Suprapubic skin (tissue), 4 donors: Measurements from ENCODE around the gene SUPT6H.

Experiments used
- POLR2A ChIP-seq, 2 donors: fragments of 450-650 bp; IDR thresholded peaks; one replicate each; pipeline ENCODE4 v1.6.1; 2017; ENCODE audit warnings: antibody characterized with exemption in 2 of 2, mild to moderate bottlenecking in 2 of 2, moderate library complexity in 2 of 2
- POLR2AphosphoS5 ChIP-seq, 3 donors: sonication (generic); formaldehyde crosslinking; IDR thresholded peaks; one replicate each; pipeline ENCODE4 v1.6.1; 2017; ENCODE audit warnings: antibody characterized with exemption in 3 of 3
- TF ChIP-seq, protein P1 (sequence below), 2 donors: fragments of 200-600 bp in 1 of 2; fragments of 450-650 bp in 1 of 2; sonication (generic) in 1 of 2; IDR thresholded peaks; one replicate each; pipeline ENCODE4 v1.5.1; 2016 to 2019; ENCODE audit warnings: antibody characterized with exemption in 2 of 2, mild to moderate bottlenecking in 1 of 2, moderate library complexity in 1 of 2

DNA sequence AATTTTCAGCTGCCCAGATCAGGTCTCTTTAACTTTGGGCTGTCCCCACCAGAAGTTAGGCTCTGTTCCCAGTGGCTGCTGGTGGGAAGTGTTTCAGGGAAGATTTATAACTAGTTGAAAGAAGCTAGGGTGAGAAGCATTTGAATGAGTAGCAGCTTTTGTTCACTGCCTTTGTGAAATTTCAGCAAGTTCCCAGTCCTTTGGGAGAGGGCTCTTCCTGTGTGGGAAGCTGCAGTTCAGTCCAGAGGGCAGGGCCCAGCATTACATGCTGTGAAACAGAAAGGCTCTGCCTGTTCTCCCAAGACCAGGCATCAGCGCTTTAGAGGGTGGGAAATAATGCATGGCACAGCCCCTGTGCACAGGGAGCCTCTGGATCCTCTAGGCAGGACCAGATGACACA lies 31.9 kb downstream of the SUPT6H start:
- TF ChIP-seq, protein P1, sequence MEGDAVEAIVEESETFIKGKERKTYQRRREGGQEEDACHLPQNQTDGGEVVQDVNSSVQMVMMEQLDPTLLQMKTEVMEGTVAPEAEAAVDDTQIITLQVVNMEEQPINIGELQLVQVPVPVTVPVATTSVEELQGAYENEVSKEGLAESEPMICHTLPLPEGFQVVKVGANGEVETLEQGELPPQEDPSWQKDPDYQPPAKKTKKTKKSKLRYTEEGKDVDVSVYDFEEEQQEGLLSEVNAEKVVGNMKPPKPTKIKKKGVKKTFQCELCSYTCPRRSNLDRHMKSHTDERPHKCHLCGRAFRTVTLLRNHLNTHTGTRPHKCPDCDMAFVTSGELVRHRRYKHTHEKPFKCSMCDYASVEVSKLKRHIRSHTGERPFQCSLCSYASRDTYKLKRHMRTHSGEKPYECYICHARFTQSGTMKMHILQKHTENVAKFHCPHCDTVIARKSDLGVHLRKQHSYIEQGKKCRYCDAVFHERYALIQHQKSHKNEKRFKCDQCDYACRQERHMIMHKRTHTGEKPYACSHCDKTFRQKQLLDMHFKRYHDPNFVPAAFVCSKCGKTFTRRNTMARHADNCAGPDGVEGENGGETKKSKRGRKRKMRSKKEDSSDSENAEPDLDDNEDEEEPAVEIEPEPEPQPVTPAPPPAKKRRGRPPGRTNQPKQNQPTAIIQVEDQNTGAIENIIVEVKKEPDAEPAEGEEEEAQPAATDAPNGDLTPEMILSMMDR (IDR thresholded peaks at IDR 0.05): no peak
- TF ChIP-seq POLR2A (IDR thresholded peaks at IDR 0.05): no peak
- no peak for TF ChIP-seq POLR2AphosphoS5 (IDR thresholded peaks at IDR 0.05)
